ENCODE data around the gene MED31. TPM values are rescaled to one million over a fixed set of nuclear protein-coding genes. Genes with fewer than 3 reads are reported as not detected.
A peak's percentile ranks its signal among the peaks of the same experiment; 100 is the strongest.
"Not testable (repeated sequence)": the region's sequence is repeated elsewhere in the genome, so short reads cannot be mapped to it uniquely, and the experiment has no call there.

Gene MED31
- total RNA-seq, 4 donors from 2014 or later, result 5.5 to 18.9 (median 12.5) TPM

- peaks cover 0 to 50% (median 0%) of the 10 kb centered on the region in 4 donors for H3K27me3 ChIP-seq
- DNase-seq, result no peak
- no peaks in the 10 kb centered on the region for H3K36me3 ChIP-seq
- no peak overlapping the region for H3K4me3 ChIP-seq
- WGBS, 2 donors, result 77 to 92% methylated on average over 5 to 7 of the region's 9 CpGs
- TF ChIP-seq POLR2A (IDR thresholded peaks at IDR 0.05), result no peak
- TF ChIP-seq CTCF (IDR thresholded peaks at IDR 0.05), result no peak
- intact Hi-C loops (cut with DNase I), result loop anchor here (10.0 kb wide), 2 partner anchors 185 to 345 kb away; no protein-coding TSS in a partner anchor
- H3K27ac ChIP-seq, result no peak overlapping the region
- no peaks in the 10 kb centered on the region for H3K9me3 ChIP-seq
- H3K4me1 ChIP-seq, result peaks cover 0 to 28% (median 4%) of the 10 kb centered on the region in 3 donors
These were observed 8.7 kb upstream of the MED31 start for GRCh38 chr17:6660101-6660500.

GRCh38 chr17:6658411-6658810 lies 7.0 kb upstream of the MED31 start:
- H3K4me1 ChIP-seq, result peaks cover 11 to 45% (median 12%) of the 10 kb centered on the region in 3 donors
- DNase-seq; H3K36me3 ChIP-seq; H3K27ac ChIP-seq; intact Hi-C loops (cut with DNase I); H3K4me3 ChIP-seq; H3K9me3 ChIP-seq: not testable (repeated sequence)
- peaks cover 0 to 63% (median 0%) of the 10 kb centered on the region in 4 donors for H3K27me3 ChIP-seq
- WGBS, 2 donors, result 89 to 100% methylated on average over 1 of the region's 5 CpGs

- DNase-seq, result no peak
These were observed 6.4 kb upstream of the MED31 start for GRCh38 chr17:6657633-6658287.

GRCh38 chr17:6656797-6657632 lies 5.6 kb upstream of the MED31 start:
- H3K9me3 ChIP-seq; H3K36me3 ChIP-seq; intact Hi-C loops (cut with DNase I); DNase-seq: not testable (repeated sequence)
- Histone ChIP-seq H3K27me3 (peaks cover 0 to 63% (median 0%) of the 10 kb centered on the region in 4 donors), H3K4me3 (peak overlapping the region; percentile 22 to 58 (median 42)), H3K27ac (peak overlapping the region in 3 of 4 donors; percentile 46 to 55 (median 46)), H3K4me1 (peaks cover 12 to 59% (median 15%) of the 10 kb centered on the region in 3 donors)
- peak in 1 of 4 donors; percentile 32 for TF ChIP-seq POLR2A (IDR thresholded peaks at IDR 0.05)
- peak in 1 of 6 experiments; percentile 9 for TF ChIP-seq CTCF (IDR thresholded peaks at IDR 0.05)
- 9 to 22% methylated on average over 4 to 13 of the region's 55 CpGs for WGBS, 2 donors

More at GRCh38 chr17:6657633-6658287, 6.4 kb upstream of the MED31 start:
- H3K27ac ChIP-seq, result peak overlapping the region in 3 of 4 donors; percentile 46 to 55 (median 46)
- no peaks in the 10 kb centered on the region for H3K9me3 ChIP-seq
- intact Hi-C loops (cut with DNase I), result no loop called here
- TF ChIP-seq CTCF (IDR thresholded peaks at IDR 0.05) (no peak), POLR2A (IDR thresholded peaks at IDR 0.05) (no peak)
- H3K27me3 ChIP-seq, result peaks cover 0 to 63% (median 0%) of the 10 kb centered on the region in 4 donors
- WGBS, 2 donors, result 58 to 75% methylated on average over 14 to 16 of the region's 18 CpGs
- H3K4me1 ChIP-seq, result peaks cover 11 to 51% (median 12%) of the 10 kb centered on the region in 3 donors
- peak overlapping the region in 3 of 4 donors; percentile 38 to 58 (median 45) for H3K4me3 ChIP-seq
- no peaks in the 10 kb centered on the region for H3K36me3 ChIP-seq

- peaks cover 0 to 56% (median 0%) of the 10 kb centered on the region in 4 donors for H3K27me3 ChIP-seq
- H3K27ac ChIP-seq, result peak overlapping the region in 2 of 4 donors; percentile 73 to 86
- H3K4me1 ChIP-seq, result peaks cover 15 to 64% (median 19%) of the 10 kb centered on the region in 3 donors
- peak overlapping the region in 3 of 4 donors; percentile 38 to 58 (median 45) for H3K4me3 ChIP-seq
- DNase-seq; intact Hi-C loops (cut with DNase I); H3K9me3 ChIP-seq; H3K36me3 ChIP-seq: not testable (repeated sequence)
- 2 to 15% methylated on average over 8 of the region's 41 CpGs for WGBS, 2 donors
These were observed 4.4 kb upstream of the MED31 start for GRCh38 chr17:6655732-6656361.

Measured in esophagus squamous epithelium (tissue), 5 donors.